Ectodermal cell (in vitro differentiated cells): ENCODE measurements around the gene RAD51B.
"Not testable (repeated sequence)": the region's sequence is repeated elsewhere in the genome, so short reads cannot be mapped to it uniquely, and the experiment has no call there.

Experiments used
- H3K27ac ChIP-seq: 2 replicates; pipeline ENCODE4 v1.7.0; 2013; ENCODE audit warnings: mild to moderate bottlenecking, low read depth, low read length; ENCODE audit not compliant: insufficient read depth, poor library complexity, severe bottlenecking
- H3K27me3 ChIP-seq: 2 replicates; pipeline ENCODE4 v1.7.0; 2013; ENCODE audit warnings: mild to moderate bottlenecking, low read length; ENCODE audit not compliant: insufficient read depth, control insufficient read depth, poor library complexity, severe bottlenecking
- H3K36me3 ChIP-seq: one replicate; pipeline ENCODE4 v1.7.0; 2013; ENCODE audit warnings: low read length; ENCODE audit not compliant: control insufficient read depth, insufficient read depth
- H3K4me1 ChIP-seq: one replicate; pipeline ENCODE4 v1.7.0; 2013; ENCODE audit warnings: low read length; ENCODE audit not compliant: control insufficient read depth, insufficient read depth
- H3K4me3 ChIP-seq: 2 replicates; pipeline ENCODE4 v1.7.0; 2013; ENCODE audit warnings: low read depth, low read length, control low read depth; ENCODE audit not compliant: insufficient read depth
- H3K9me3 ChIP-seq: 2 replicates; pipeline ENCODE4 v1.7.0; 2013; ENCODE audit warnings: mild to moderate bottlenecking, low read length, moderate library complexity; ENCODE audit not compliant: control insufficient read depth
- WGBS, 2 experiments: methylation state at CpG; one replicate each; pipeline ENCODE4 v1.1.7; 2013; ENCODE audit warnings: missing lambda C conversion rate in 2 of 2; 5-methylcytosine and 5-hydroxymethylcytosine counted together

RAD51B gene

DNA sequence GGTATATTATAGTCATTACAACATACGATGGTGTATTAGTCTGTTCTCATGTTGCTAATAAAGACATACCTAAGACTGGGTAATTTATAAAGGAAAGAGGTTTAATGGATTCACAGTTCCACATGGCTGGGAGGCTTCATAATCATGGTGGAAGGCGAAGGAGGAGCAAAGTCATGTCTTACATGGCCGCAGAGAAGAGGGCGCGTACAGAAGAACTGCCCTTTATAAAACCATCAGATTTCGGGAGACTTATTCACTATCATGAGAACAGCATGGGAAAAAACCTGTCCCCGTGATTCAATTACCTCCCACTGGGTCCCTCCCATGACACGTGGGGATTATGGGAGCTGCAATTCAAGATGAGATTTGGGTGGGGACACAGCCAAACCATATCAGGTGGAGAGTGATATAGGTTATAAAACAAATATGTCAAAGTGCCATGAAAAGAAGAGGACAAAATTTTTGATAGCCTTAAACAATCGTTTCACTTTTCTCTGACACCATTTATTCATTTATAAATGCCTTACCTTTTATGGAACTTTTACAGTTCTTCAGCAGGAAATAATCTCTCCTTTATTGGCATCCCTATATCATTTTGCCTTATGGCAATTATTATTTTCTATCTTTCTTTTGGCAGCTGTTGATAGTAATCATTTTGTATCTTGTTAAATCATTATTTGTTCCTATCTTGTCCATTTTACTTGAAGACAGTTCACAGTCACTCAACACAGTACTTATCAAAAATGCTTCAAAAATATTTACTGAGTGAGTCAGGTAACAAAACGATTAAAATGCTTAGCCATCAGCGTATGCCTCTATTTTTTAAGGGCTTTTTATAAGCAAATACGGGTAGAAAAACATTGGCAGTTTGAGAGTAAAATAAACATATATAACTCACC is 196.0 kb downstream of the RAD51B start:
- Histone ChIP-seq H3K9me3 (no peaks in the 10 kb centered on the region), H3K36me3 (no peaks in the 10 kb centered on the region), H3K27ac (no peak overlapping the region), H3K4me1 (no peaks in the 10 kb centered on the region), H3K27me3 (no peaks in the 10 kb centered on the region), H3K4me3 (no peak overlapping the region)
- WGBS, 2 experiments, result 89 to 97% methylated on average over 9 to 12 of the region's 12 CpGs

GRCh38 chr14:68016255-68016914 is 196.8 kb downstream of the RAD51B start:
- Histone ChIP-seq H3K4me1 (no peaks in the 10 kb centered on the region), H3K36me3 (no peaks in the 10 kb centered on the region), H3K4me3 (no peak overlapping the region), H3K27me3 (no peaks in the 10 kb centered on the region), H3K27ac (no peak overlapping the region), H3K9me3 (no peaks in the 10 kb centered on the region)

GRCh38 chr14:68018598-68018997 is 199.0 kb downstream of the RAD51B start:
- Histone ChIP-seq H3K27ac (no peak overlapping the region), H3K9me3 (no peaks in the 10 kb centered on the region), H3K27me3 (no peaks in the 10 kb centered on the region), H3K4me1 (no peaks in the 10 kb centered on the region), H3K4me3 (no peak overlapping the region), H3K36me3 (no peaks in the 10 kb centered on the region)
- WGBS, 2 experiments, result 86 to 93% methylated on average over 1 of the region's 1 CpG

- H3K27me3 ChIP-seq, result no peaks in the 10 kb centered on the region
- H3K27ac ChIP-seq, result no peak overlapping the region
- H3K36me3 ChIP-seq, result no peaks in the 10 kb centered on the region
- H3K9me3 ChIP-seq, result no peaks in the 10 kb centered on the region
- WGBS, 2 experiments, result 100% methylated on average over 1 of the region's 1 CpG; no CpG with 5 or more reads in 1 of the 2 experiments
- no peak overlapping the region for H3K4me3 ChIP-seq
- H3K4me1 ChIP-seq, result no peaks in the 10 kb centered on the region
Measured at GRCh38 chr14:68020493-68020892, 200.9 kb downstream of the RAD51B start.

DNA sequence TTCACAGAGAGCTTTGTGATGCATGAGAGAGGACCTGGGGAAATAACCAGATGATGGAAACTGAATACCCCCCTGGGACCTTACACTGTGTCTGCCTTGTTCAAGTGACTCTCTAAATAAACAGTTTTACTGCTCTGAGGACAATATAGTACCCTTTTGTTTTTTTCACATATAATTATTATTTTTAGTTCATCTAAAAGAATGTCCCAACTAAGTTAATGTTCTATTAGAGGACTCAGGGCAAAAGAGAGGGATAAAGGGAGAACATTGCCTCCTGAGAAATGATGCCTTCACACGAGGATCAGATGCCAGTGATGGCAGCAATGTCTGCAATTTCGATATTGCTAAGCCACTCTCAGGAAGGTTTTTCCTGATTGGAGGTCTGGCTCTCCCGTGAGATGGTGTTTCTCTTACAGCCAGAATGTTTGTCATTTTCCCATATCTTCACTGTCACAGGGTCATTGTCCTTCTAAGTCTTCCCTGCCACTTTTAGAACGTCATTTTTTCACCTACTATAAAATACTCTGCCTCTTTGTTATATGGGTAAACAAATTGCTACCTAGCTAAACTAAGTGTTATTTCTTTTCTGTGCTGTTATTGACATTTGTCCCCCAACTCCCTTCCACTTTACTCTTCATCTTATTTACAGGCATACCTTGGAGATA is 201.6 kb downstream of the RAD51B start:
- Histone ChIP-seq H3K9me3 (no peaks in the 10 kb centered on the region), H3K4me3 (no peak overlapping the region), H3K36me3 (no peaks in the 10 kb centered on the region), H3K4me1 (no peaks in the 10 kb centered on the region), H3K27me3 (no peaks in the 10 kb centered on the region), H3K27ac (no peak overlapping the region)
- 74 to 90% methylated on average over 3 to 4 of the region's 4 CpGs for WGBS, 2 experiments

DNA sequence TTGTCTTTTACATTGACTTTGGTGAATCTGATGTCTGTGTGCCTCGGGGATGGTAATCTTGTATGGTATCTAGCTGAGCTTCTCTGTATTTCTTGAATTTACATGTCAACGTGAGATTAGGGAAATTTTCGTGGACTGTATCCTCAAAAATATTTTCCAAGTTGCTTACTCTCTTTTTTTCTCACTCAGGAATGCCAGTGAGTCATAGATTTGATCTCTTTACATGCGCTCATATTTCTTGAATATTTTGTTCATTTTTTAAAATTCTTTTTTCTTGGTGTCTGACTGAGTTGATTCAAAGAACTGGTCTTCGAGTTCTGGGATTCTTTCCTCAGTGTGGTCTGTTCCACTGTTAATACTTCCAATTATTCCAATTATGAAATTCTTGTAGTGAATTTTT is 207.7 kb downstream of the RAD51B start:
- Histone ChIP-seq H3K36me3 (no peaks in the 10 kb centered on the region), H3K4me3 (no peak overlapping the region), H3K9me3 (peaks cover 2% of the 10 kb centered on the region), H3K27me3 (no peaks in the 10 kb centered on the region), H3K27ac (no peak overlapping the region), H3K4me1 (no peaks in the 10 kb centered on the region)
- WGBS, 2 experiments, result 91 to 98% methylated on average over 3 to 4 of the region's 5 CpGs

- Histone ChIP-seq H3K4me3 (no peak overlapping the region), H3K27ac (no peak overlapping the region), H3K36me3 (no peaks in the 10 kb centered on the region), H3K4me1 (no peaks in the 10 kb centered on the region), H3K9me3 (peaks cover 2% of the 10 kb centered on the region), H3K27me3 (no peaks in the 10 kb centered on the region)
- WGBS, 2 experiments, result 90 to 97% methylated on average over 1 of the region's 1 CpG
Measured at GRCh38 chr14:68028075-68028474, 208.5 kb downstream of the RAD51B start.

- not testable (repeated sequence) for H3K4me3 ChIP-seq, H3K9me3 ChIP-seq, H3K27ac ChIP-seq, H3K4me1 ChIP-seq, H3K36me3 ChIP-seq, H3K27me3 ChIP-seq
- WGBS, 2 experiments, result 79 to 80% methylated on average over 1 of the region's 1 CpG
Measured at GRCh38 chr14:68031011-68031410, 211.4 kb downstream of the RAD51B start.

DNA sequence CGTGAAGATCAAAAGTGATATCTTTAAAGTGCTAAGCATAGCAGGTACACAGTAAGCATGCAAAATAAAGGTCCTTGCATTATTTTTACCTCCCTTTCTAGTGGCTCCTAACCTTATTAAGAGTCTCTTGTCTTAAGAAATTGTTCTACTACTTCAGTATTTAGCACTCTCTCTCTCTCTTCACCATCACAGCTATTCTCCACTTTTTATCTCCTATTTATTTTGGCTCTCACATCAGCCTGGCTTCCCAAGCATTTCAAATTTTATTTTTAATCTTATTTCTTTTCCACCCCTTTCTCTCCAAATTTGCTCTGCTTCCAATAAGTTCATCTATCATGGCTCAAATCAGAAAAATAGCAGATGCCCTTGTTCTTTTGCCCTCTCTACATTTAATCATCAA is 212.6 kb downstream of the RAD51B start:
- Histone ChIP-seq H3K9me3 (peaks cover 2% of the 10 kb centered on the region), H3K36me3 (no peaks in the 10 kb centered on the region), H3K27me3 (no peaks in the 10 kb centered on the region), H3K4me3 (no peak overlapping the region), H3K4me1 (no peaks in the 10 kb centered on the region), H3K27ac (no peak overlapping the region)
- WGBS, 2 experiments, result 85 to 97% methylated on average over 1 of the region's 1 CpG

DNA sequence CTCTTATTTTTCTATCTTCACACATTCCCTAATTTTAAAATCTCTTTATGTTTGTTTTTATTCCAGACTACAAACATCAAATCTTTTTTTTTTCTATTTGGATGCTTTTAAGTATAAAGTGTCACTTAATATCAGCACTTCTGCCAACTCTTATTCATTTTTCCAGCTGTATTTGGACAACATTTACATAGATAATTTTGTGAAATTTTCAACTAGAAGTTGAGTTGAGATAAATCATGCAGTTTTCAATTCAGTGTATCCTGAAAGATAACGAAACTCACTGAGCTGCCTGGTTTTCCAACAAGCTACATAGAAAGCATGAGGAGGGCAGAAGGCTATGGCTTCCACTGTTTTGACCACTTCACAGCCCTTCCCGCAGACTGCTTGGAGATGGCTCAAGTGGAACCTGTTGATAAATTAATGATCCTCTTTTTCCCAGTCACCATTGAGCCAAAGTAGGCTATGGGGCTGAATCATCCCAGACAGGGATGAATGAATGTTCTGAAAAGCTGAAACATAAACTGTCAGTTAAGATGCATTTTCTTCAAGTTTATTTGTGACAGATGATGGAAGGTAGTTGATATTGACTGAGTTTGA is 213.9 kb downstream of the RAD51B start:
- Histone ChIP-seq H3K4me3 (no peak overlapping the region), H3K9me3 (peaks cover 2% of the 10 kb centered on the region), H3K27ac (no peak overlapping the region), H3K27me3 (no peaks in the 10 kb centered on the region), H3K4me1 (no peaks in the 10 kb centered on the region), H3K36me3 (no peaks in the 10 kb centered on the region)
- 68 to 73% methylated on average over 2 of the region's 2 CpGs for WGBS, 2 experiments
